Thoracic aorta (tissue), 2 donors: Measurements from ENCODE around the gene SNIP1. TPM values are rescaled to one million over a fixed set of nuclear protein-coding genes. Genes with fewer than 3 reads are reported as not detected.

Experiments used
- ATAC-seq: fragments of 150-250 bp; one replicate; pipeline ENCODE4 v1.8.0; 2017; ENCODE audit warnings: low read depth; ENCODE audit not compliant: insufficient number of reproducible peaks, low FRiP score
- DNase-seq: peaks from one replicate; pipeline ENCODE4 v3.0.0-alpha.2; 2020; ENCODE audit warnings: low spot score
- H3K27ac ChIP-seq, 2 donors: fragments of 200-600 bp; sonication (generic); 1 replicate in 1 of 2; 2 replicates in 1 of 2; pipeline ENCODE4 v1.5.1; 2016; ENCODE audit warnings: mild to moderate bottlenecking in 2 of 2, moderate library complexity in 2 of 2
- H3K27me3 ChIP-seq: fragments of 200-600 bp; sonication (generic); replicated peaks from 2 replicates; pipeline ENCODE4 v1.6.0; 2016; ENCODE audit warnings: mild to moderate bottlenecking; ENCODE audit not compliant: insufficient read depth
- H3K36me3 ChIP-seq: fragments of 200-600 bp; sonication (generic); one replicate; pipeline ENCODE4 v1.5.1; 2016
- H3K4me1 ChIP-seq, 2 donors: fragments of 200-600 bp; sonication (generic); 1 replicate in 1 of 2; 2 replicates in 1 of 2; pipeline versions ENCODE4 v1.5.1 to v1.6.0; 2016; ENCODE audit warnings: low read depth in 2 of 2, mild to moderate bottlenecking in 1 of 2; ENCODE audit not compliant: control insufficient read depth in 1 of 2
- H3K4me3 ChIP-seq: fragments of 200-600 bp; sonication (generic); 2 replicates; pipeline ENCODE4 v1.5.1; 2016; ENCODE audit warnings: mild to moderate bottlenecking
- H3K9me3 ChIP-seq: fragments of 200-600 bp; sonication (generic); 2 replicates; pipeline ENCODE4 v1.5.1; 2016
- total RNA-seq, 2 donors: library from RNA; depleted of rRNA; stranded (reverse); fragments of >200 nt; gene quantifications; one replicate each; pipeline versions ENCODE4 v1.1.0 to v1.2.3, GENCODE V29; 2016
- TF ChIP-seq, protein P1 (sequence below): fragments of 200-600 bp; sonication (generic); IDR thresholded peaks from one replicate; pipeline ENCODE4 v1.5.1; 2019; ENCODE audit warnings: antibody characterized with exemption

SNIP1 gene
- total RNA-seq, 2 donors from 2014 or later = 12.3 to 26.2 TPM

DNA sequence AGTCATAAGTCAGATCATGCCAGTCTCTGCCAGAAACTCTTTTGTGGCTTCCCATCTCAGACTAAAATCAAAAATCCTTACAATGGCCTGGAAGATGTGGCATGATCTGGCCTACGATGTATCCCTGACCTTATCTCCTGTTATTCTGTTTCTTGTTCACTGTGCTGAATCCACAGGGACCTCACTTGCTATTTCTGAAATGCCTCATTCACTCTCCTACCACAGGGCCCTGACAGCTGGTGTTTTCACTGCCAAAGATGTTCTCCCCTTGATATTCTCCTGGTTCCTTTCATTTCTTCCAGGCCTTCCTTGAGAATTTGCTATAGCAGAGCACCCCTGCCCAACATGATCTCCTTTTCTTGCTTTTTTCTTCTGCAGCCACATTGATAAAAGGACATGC lies 4.3 kb upstream of the SNIP1 start:
- peaks cover 2 to 20% of the 10 kb centered on the region in 2 donors for H3K4me1 ChIP-seq
- DNase-seq (no peak), ATAC-seq (no peak)
- no peaks in the 10 kb centered on the region for H3K36me3 ChIP-seq
- H3K27ac ChIP-seq = no peak overlapping the region
- H3K9me3 ChIP-seq = no peaks in the 10 kb centered on the region
- no peaks in the 10 kb centered on the region for H3K27me3 ChIP-seq
- H3K4me3 ChIP-seq = no peak overlapping the region
- TF ChIP-seq, protein P1, sequence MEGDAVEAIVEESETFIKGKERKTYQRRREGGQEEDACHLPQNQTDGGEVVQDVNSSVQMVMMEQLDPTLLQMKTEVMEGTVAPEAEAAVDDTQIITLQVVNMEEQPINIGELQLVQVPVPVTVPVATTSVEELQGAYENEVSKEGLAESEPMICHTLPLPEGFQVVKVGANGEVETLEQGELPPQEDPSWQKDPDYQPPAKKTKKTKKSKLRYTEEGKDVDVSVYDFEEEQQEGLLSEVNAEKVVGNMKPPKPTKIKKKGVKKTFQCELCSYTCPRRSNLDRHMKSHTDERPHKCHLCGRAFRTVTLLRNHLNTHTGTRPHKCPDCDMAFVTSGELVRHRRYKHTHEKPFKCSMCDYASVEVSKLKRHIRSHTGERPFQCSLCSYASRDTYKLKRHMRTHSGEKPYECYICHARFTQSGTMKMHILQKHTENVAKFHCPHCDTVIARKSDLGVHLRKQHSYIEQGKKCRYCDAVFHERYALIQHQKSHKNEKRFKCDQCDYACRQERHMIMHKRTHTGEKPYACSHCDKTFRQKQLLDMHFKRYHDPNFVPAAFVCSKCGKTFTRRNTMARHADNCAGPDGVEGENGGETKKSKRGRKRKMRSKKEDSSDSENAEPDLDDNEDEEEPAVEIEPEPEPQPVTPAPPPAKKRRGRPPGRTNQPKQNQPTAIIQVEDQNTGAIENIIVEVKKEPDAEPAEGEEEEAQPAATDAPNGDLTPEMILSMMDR = no peak

- H3K36me3 ChIP-seq = no peaks in the 10 kb centered on the region
- H3K27me3 ChIP-seq = no peaks in the 10 kb centered on the region
- no peak for ATAC-seq
- peak overlapping the region; percentile 65 for H3K4me3 ChIP-seq
- TF ChIP-seq, protein P1 = no peak
- no peaks in the 10 kb centered on the region for H3K9me3 ChIP-seq
- H3K4me1 ChIP-seq = peaks cover 9 to 30% of the 10 kb centered on the region in 2 donors
- peak overlapping the region in 1 of 2 donors; percentile 70 for H3K27ac ChIP-seq
- DNase-seq = no peak
Observed at GRCh38 chr1:37557402-37557801, 3.3 kb upstream of the SNIP1 start.

- TF ChIP-seq, protein P1 = no peak
- Histone ChIP-seq H3K9me3 (no peaks in the 10 kb centered on the region), H3K36me3 (peaks cover 3% of the 10 kb centered on the region), H3K27me3 (no peaks in the 10 kb centered on the region), H3K4me3 (peak within 1 kb of the TSS; percentile 65), H3K4me1 (peaks cover 9 to 31% of the 10 kb centered on the region in 2 donors), H3K27ac (peak within 1 kb of the TSS; percentile 46 to 70)
- ATAC-seq (peak; percentile 51), DNase-seq (peak; percentile 49)
Observed at GRCh38 chr1:37556712-37557196, 2.7 kb upstream of the SNIP1 start, which contains the start of gene DNALI1. DNALI1 (plus strand) TSS chr1:37556940; CDS start chr1:37556995, 55 bp downstream.

DNA sequence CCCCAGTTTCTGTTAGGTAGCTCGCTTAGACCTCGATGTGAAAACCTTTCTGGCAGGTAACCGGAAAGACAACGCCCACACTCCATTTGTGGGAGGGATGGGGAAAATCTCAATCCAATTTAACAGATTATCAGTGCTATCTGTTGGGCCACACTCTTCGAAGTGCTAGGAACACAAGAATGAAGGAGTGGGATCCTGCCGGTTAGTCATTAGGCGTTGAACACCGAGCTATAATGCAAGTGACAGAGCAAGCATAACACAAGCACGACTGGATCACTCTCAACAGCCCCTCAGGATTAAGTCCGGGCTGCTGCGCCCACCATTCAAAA lies 531 bp downstream of the SNIP1 start:
- Histone ChIP-seq H3K27me3 (no peaks in the 10 kb centered on the region), H3K4me3 (peak overlapping the region; percentile 93), H3K27ac (peak overlapping the region; percentile 88 to 89), H3K36me3 (peaks cover 12% of the 10 kb centered on the region), H3K9me3 (no peaks in the 10 kb centered on the region), H3K4me1 (peaks cover 9 to 35% of the 10 kb centered on the region in 2 donors)
- TF ChIP-seq, protein P1 = no peak
- ATAC-seq = no peak
- DNase-seq = no peak

- Histone ChIP-seq H3K36me3 (peaks cover 36% of the 10 kb centered on the region), H3K9me3 (no peaks in the 10 kb centered on the region), H3K4me3 (no peak overlapping the region), H3K4me1 (peaks cover 9 to 17% of the 10 kb centered on the region in 2 donors), H3K27ac (no peak overlapping the region), H3K27me3 (no peaks in the 10 kb centered on the region)
- DNase-seq (no peak), ATAC-seq (no peak)
- TF ChIP-seq, protein P1 = no peak
Observed at GRCh38 chr1:37549341-37549740, 4.8 kb downstream of the SNIP1 start.
